Prostate gland (tissue), 2 donors: ENCODE data around the gene OR10V1. TPM values are rescaled to one million over a fixed set of nuclear protein-coding genes. Genes with fewer than 3 reads are reported as not detected.

Experiments used
- DNase-seq: peaks from one replicate; pipeline ENCODE4 v3.0.0-alpha.2; 2019; ENCODE audit warnings: low spot score
- H3K27ac ChIP-seq, 2 donors: fragments of 200-600 bp; sonication (generic); 2 replicates each; pipeline ENCODE4 v1.5.1; 2017 to 2019
- H3K27me3 ChIP-seq: fragments of 200-600 bp; sonication (generic); replicated peaks from 2 replicates; pipeline ENCODE4 v1.5.1; 2019; ENCODE audit not compliant: insufficient read depth
- H3K36me3 ChIP-seq, 2 donors: fragments of 200-600 bp; sonication (generic); 1 replicate in 1 of 2; 2 replicates in 1 of 2; pipeline versions ENCODE4 v1.5.1 to v1.8.1; 2017 to 2019
- H3K4me1 ChIP-seq: fragments of 200-600 bp; sonication (generic); replicated peaks from 2 replicates; pipeline ENCODE4 v1.5.1; 2019
- H3K4me3 ChIP-seq, 2 donors: fragments of 200-600 bp; sonication (generic); 2 replicates each; pipeline ENCODE4 v1.5.1; 2017 to 2019
- H3K9me3 ChIP-seq: fragments of 200-600 bp; sonication (generic); 2 replicates; pipeline ENCODE4 v1.5.1; 2017
- CTCF ChIP-seq, 4 experiments: fragments of 200-600 bp in 2 of 4; fragments of 450-650 bp in 2 of 4; sonication (generic) in 2 of 4; IDR thresholded peaks; 1 replicate in 3 of 4; 2 replicates in 1 of 4; pipeline ENCODE4 v1.5.1; 2016 to 2019; ENCODE audit warnings: antibody characterized with exemption in 4 of 4, mild to moderate bottlenecking in 2 of 4, moderate library complexity in 2 of 4
- POLR2A ChIP-seq: fragments of 450-650 bp; IDR thresholded peaks from one replicate; pipeline ENCODE4 v1.6.1; 2016; ENCODE audit warnings: antibody characterized with exemption, mild to moderate bottlenecking
- POLR2AphosphoS5 ChIP-seq: sonication (generic); formaldehyde crosslinking; IDR thresholded peaks from one replicate; pipeline ENCODE4 v1.6.1; 2017; ENCODE audit warnings: antibody characterized with exemption
- WGBS: methylation state at CpG from one replicate; pipeline ENCODE4 v1.1.5; 2018; 5-methylcytosine and 5-hydroxymethylcytosine counted together
- intact Hi-C: fragments of 100-400 bp; cut with DNase I; formaldehyde crosslinking; loops from one replicate; pipeline ENCODE4 v1.14.2; 2022
- total RNA-seq, 2 donors: library from RNA; depleted of rRNA; stranded (reverse); fragments of >200 nt; gene quantifications; one replicate each; pipeline ENCODE4 v1.1.0, GENCODE V29; 2016

OR10V1 gene
- total RNA-seq, 2 donors from 2014 or later, result not detected

GRCh38 chr11:59669611-59670009 lies 44.0 kb downstream of the OR10V1 start:
- Histone ChIP-seq H3K36me3 (no peaks in the 10 kb centered on the region), H3K4me3 (peak overlapping the region; percentile 68 to 83), H3K4me1 (peaks cover 8% of the 10 kb centered on the region), H3K27me3 (no peaks in the 10 kb centered on the region), H3K9me3 (no peaks in the 10 kb centered on the region), H3K27ac (peak overlapping the region; percentile 92 to 97)
- WGBS, result 4% methylated on average over 22 of the region's 22 CpGs
- intact Hi-C loops, result loop anchor here (1.0 to 10.0 kb wide), 4 partner anchors 53 to 135 kb away; partner anchors contain the start of gene STX3
- peak in 2 of 4 experiments; percentile 4 to 9 for TF ChIP-seq CTCF (IDR thresholded peaks at IDR 0.05)
- TF ChIP-seq POLR2AphosphoS5, result no peak
- no peak for TF ChIP-seq POLR2A
- DNase-seq, result peak; percentile 29

DNA sequence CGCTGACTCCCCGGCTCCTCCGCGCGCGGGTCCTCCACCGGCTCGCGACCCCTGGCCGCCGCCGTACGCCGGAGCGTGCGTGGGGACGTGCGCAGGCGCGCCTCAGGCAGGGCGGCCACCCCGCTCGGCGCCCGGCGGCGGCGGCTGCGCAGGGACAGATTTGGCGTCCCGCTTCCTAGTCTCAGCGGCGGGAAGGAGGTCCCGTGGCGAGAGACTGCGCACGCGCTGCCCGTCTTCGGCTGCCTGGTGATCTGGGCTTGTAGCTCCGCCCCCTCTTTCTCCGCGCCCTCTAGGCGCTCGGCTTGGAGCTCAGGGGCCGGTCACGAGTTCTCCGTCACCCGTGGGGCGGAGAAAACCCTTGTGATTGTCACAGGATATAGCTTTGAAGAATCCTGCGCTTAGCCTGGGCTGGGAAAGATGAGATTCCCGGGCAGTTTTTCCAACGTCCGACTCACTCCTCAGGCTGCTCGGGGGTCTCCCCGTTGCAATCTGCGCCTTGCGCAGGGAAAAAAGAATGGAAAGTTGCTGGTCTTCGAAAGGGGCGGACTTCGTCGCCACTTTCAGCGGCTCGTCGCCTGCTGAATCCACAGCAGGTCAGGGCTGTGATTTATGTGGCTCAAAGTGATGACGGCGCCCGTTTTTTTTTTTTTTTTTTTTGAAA lies 44.6 kb downstream of the OR10V1 start, which contains the start of gene PATL1:
PATL1 (minus strand) TSS at position 88 of the 661 bp plus-strand sequence. CDS start 142 bp downstream, outside the sequence.
- peak; percentile 99 for DNase-seq
- intact Hi-C loops, result loop anchor here (1.0 to 10.0 kb wide), 4 partner anchors 53 to 136 kb away; partner anchors contain the start of gene STX3
- H3K27ac ChIP-seq, result peak within 1 kb of the TSS; percentile 92 to 97
- H3K27me3 ChIP-seq, result no peaks in the 10 kb centered on the region
- TF ChIP-seq POLR2AphosphoS5 (peak; percentile 99), CTCF (IDR thresholded peaks at IDR 0.05) (peak in 1 of 4 experiments; percentile 3), POLR2A (peak; percentile 95)
- WGBS, result under 1% methylated on average over 49 of the region's 68 CpGs
- peaks cover 8% of the 10 kb centered on the region for H3K4me1 ChIP-seq
- no peaks in the 10 kb centered on the region for H3K9me3 ChIP-seq
- H3K36me3 ChIP-seq, result no peaks in the 10 kb centered on the region
- H3K4me3 ChIP-seq, result peak within 1 kb of the TSS; percentile 68 to 83

- H3K9me3 ChIP-seq, result no peaks in the 10 kb centered on the region
- intact Hi-C loops, result loop anchor here (2.0 to 10.0 kb wide), 3 partner anchors 86 to 136 kb away; partner anchors contain the start of gene STX3
- peak overlapping the region; percentile 92 to 97 for H3K27ac ChIP-seq
- DNase-seq, result peak; percentile 29
- no peaks in the 10 kb centered on the region for H3K27me3 ChIP-seq
- peaks cover 8% of the 10 kb centered on the region for H3K4me1 ChIP-seq
- peak overlapping the region; percentile 68 to 83 for H3K4me3 ChIP-seq
- WGBS, result under 1% methylated on average over 22 of the region's 39 CpGs
- no peaks in the 10 kb centered on the region for H3K36me3 ChIP-seq
- TF ChIP-seq CTCF (IDR thresholded peaks at IDR 0.05) (peak in 2 of 4 experiments; percentile 18 to 37), POLR2A (no peak)
Observed at GRCh38 chr11:59668188-59668949, 45.3 kb downstream of the OR10V1 start.

GRCh38 chr11:59667812-59668187 lies 45.8 kb downstream of the OR10V1 start:
- no peaks in the 10 kb centered on the region for H3K27me3 ChIP-seq
- H3K4me1 ChIP-seq, result peaks cover 8% of the 10 kb centered on the region
- intact Hi-C loops, result loop anchor here (2.0 to 10.0 kb wide), 3 partner anchors 87 to 137 kb away; partner anchors contain the start of gene STX3
- no peaks in the 10 kb centered on the region for H3K9me3 ChIP-seq
- no peak for TF ChIP-seq POLR2A
- TF ChIP-seq POLR2AphosphoS5, result no peak
- no peak for TF ChIP-seq CTCF (IDR thresholded peaks at IDR 0.05)
- H3K4me3 ChIP-seq, result peak overlapping the region; percentile 68 to 83
- no peak for DNase-seq
- 28% methylated on average over 3 of the region's 3 CpGs for WGBS
- H3K36me3 ChIP-seq, result no peaks in the 10 kb centered on the region
- H3K27ac ChIP-seq, result no peak overlapping the region
